Measurements from ENCODE around the gene ZMYM4. TPM values are rescaled to one million over a fixed set of nuclear protein-coding genes. Genes with fewer than 3 reads are reported as not detected.
"Not testable (repeated sequence)": the region's sequence is repeated elsewhere in the genome, so short reads cannot be mapped to it uniquely, and the experiment has no call there.

Gene ZMYM4
- total RNA-seq, result 38.9 and 49.7 TPM in 2 replicates

- DNase-seq (ENCODE audit: extremely low read depth, low read depth, low spot score), result peak; percentile 78
Observed at GRCh38 chr1:35268282-35269200, at the start of gene ZMYM4. Gene ZMYM4, plus strand, starts transcription at chr1:35268709. Its CDS starts 338 bp downstream, at chr1:35269047.

DNA sequence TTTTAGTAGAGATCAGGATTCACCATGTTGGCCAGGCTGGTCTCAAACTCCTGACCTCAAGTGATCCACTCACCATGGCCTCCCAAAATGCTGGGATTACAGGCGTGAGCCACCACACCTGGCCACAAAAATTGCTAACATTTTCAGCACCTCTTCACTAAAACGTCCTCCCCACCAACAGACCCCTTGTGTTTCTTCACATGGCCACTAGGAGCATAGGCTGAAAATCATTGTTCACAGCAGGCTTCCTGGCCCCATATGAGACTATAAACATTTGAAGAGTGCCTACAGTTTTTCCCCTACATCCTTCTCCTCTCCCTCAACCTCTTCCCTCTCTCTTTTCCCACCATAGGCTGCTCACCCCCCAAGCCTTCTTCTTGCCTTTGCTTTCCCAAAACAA is 47.5 kb upstream of the ZMYM4 start:
- DNase-seq (ENCODE audit: extremely low read depth, low read depth, low spot score), result no peak

DNA sequence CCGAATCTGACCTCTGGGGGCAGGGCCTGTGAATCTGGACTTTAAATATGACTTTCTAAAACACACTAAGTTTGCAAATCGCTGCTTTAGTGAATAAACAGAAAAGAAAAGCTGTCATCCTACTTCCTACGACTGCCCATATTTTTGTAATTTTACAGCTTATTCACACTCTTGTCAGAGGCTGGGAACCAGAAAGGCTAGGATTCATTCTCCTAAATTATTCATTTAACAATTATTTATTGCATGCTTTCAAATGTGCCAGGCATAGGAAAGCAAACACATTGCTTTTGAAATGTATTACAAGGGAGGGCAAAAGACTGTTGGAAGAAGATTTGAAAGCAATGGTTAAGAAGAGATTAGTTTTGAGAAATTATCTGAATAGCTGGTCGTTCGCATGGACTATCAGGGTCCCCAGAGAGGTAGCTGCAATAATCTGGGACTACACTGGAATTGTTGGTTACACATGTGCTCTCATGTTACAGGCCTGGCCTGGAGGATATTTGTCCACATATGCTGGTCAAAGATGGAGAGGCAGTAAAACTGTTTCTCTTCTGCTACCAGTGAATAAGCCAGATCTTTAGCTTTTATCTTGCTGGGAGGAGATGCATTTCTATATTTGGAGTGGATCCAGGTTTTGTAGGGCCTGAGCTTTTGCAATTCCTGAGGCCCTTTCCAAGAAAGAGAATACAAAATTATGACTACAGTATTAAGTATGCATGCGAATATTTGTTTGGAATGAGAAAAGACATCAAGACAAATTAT is 46.0 kb upstream of the ZMYM4 start:
- no peak for DNase-seq (ENCODE audit: extremely low read depth, low read depth, low spot score)

DNA sequence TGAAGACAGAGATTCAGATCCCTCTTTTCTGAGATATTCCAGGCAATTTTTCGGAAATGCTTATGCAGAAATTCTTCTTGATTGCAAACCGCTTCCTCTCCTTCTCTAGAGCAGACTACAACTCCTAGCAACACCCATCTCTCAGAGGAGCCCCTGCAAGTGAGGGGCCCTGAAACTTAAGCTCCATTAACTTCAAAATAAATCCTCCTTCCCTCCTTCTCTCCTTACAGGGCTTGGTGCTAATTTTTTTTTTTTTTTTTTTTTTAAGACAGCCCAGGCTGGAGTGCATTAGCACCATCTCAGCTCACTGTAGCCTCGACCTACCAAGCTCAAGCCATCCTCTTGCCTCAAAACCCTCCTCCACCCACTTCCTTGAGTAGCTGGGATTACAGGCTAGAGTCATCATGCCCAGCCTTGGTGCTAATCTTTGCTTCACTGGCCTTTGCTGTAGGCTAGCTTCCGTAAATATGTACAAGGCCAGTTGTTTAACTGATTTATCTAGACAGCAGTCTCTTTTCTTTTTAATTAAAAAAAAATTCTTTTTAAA is 45.4 kb upstream of the ZMYM4 start:
- DNase-seq (ENCODE audit: extremely low read depth, low read depth, low spot score), result no peak

GRCh38 chr1:35226546-35226945 is 42.0 kb upstream of the ZMYM4 start:
- DNase-seq (ENCODE audit: extremely low read depth, low read depth, low spot score), result no peak

- no peak for DNase-seq (ENCODE audit: extremely low read depth, low read depth, low spot score)
Observed at GRCh38 chr1:35229587-35230360, 38.7 kb upstream of the ZMYM4 start.

- DNase-seq (ENCODE audit: extremely low read depth, low read depth, low spot score), result no peak
Observed at GRCh38 chr1:35231287-35231686, 37.2 kb upstream of the ZMYM4 start.

- not testable (repeated sequence) for DNase-seq (ENCODE audit: extremely low read depth, low read depth, low spot score)
Observed at GRCh38 chr1:35236772-35237171, 31.7 kb upstream of the ZMYM4 start.

DNA sequence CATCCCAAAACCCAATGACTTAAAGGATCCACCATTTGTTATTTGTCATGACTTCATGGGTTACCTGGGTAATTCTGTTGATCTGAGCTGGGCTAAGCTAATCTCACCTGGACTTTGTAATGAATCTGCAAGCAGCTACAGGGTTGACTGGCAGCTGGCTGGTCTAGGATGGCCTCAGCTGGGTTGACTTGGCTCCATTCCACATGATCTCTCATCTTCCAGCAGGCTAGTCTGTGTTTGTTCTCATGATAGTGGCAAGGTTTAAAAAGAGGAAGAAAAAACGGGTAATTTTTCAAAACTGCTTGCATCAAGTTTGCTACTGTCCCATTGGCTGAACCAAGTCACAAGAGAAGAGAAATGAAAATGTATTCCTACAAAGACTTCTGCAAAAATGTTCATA is 24.8 kb upstream of the ZMYM4 start:
- no peak for DNase-seq (ENCODE audit: extremely low read depth, low read depth, low spot score)

- DNase-seq (ENCODE audit: extremely low read depth, low read depth, low spot score), result no peak
Observed at GRCh38 chr1:35247256-35247655, 21.3 kb upstream of the ZMYM4 start.

DNA sequence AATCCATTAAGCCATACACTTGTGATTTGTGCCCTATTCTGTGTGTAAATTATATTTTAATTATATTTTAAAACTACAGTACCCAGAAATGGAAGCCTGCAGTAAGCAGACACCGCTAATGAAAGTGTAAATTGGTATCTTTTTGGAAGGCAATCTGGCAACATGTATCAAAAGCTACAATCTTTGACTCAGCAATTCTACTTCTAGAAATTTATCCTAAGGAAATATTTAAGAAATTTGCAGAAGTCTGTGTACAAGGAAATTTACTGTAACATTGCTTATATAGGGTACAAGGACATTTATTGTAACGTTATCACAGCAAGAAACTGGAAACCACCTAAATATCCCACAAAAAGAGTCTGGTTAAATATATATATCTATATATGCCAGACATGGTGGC is 14.6 kb upstream of the ZMYM4 start:
- no peak for DNase-seq (ENCODE audit: extremely low read depth, low read depth, low spot score)

GRCh38 chr1:35255276-35255675 is 13.2 kb upstream of the ZMYM4 start:
- DNase-seq (ENCODE audit: extremely low read depth, low read depth, low spot score), result no peak

DNA sequence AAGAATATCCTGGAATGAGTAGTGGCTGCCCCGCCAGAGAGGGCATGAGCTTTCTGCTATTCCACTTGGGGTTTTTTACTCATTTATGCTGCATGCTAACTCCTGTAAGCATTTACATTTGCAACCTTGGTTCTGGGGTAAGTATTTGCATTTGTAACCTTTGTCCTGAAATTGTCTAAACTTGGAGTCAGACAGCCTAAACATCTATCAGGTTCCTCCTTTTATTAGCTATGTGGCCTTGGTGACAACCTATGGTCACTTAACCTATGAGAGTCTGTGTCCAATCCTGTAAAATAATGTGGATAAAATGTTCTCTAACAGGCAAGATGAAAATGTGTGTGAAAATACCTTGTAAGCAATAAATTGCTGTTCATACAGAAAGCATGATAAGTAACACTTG is 8.9 kb upstream of the ZMYM4 start:
- no peak for DNase-seq (ENCODE audit: extremely low read depth, low read depth, low spot score)

DNA sequence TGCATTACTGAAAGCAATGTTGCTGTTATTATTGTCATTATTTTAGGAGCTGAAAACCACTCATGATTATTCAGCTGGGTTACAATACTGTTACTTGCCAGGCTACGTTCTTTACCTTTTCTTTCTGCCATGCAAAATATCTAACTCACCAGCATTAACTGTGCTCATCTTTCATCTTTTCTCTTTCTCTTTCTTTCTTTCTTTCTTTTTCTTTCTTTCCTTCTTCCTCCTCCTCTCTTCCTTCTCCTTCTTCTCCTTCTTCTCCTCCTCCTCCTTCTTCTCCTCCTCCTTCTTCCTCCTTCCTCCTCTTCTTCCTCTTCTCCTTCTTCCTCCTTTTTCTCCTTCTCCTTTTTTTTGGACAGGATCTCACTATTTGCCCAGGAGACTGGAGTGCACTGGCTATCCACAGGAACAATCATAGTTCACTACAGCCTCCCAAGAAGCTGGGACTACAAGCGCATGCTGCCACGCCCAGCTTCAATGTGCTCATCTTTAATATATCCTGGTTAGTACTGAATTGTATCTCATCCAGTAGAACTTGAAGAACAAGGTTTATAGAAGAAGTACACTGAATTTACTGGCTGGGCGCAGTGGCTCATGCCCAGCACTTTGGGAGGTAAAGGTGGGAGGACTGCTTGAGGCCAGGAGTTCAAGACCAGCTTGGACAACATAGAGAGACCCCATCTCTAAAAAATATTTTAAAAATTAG is 6.9 kb upstream of the ZMYM4 start:
- no peak for DNase-seq (ENCODE audit: extremely low read depth, low read depth, low spot score)

DNA sequence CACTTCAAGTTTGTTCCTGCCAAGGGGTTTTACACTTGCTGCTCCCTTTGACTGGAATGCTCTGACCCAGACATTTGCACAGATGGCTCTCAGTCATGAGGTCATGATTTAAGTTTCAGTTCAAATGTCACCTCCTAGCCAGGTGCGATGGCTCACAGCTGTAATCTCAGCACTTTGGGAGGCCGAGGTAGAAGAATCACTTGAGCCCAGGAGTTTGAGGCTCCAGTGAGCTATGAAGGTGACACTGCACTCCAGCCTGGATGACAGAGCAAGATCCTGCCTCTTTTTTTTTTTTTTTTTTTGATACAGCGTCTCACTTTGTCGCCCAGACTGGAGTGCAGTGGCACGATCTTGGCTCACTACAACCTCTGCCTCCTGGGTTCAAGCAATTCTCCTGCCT is 4.5 kb upstream of the ZMYM4 start:
- DNase-seq (ENCODE audit: extremely low read depth, low read depth, low spot score), result no peak

DNA sequence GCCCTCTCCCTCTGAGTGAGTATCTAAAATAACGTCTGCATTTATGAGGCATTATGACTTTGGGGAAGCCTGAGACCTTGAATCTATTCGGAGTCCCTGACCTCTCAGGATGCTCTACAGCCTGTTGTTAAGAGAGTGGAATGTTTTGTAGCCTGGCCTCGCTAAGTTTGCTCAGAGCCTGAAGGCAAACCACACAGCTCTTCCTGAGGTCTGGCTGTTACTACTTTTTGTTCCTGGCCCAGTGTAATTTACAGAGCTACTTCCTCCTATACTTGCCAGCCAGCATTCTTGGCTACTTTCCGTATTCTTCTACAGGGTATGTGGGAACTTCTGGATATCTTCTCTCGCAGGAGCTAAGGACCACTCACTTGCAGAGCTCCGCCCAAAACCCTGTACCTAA is 3.6 kb upstream of the ZMYM4 start:
- DNase-seq (ENCODE audit: extremely low read depth, low read depth, low spot score), result no peak

- no peak for DNase-seq (ENCODE audit: extremely low read depth, low read depth, low spot score)
Observed at GRCh38 chr1:35266306-35266705, 2.2 kb upstream of the ZMYM4 start.

- no peak for DNase-seq (ENCODE audit: extremely low read depth, low read depth, low spot score)
Observed at GRCh38 chr1:35269201-35269988, 886 bp downstream of the ZMYM4 start.

GRCh38 chr1:35269989-35270289 is 1.4 kb downstream of the ZMYM4 start:
- no peak for DNase-seq (ENCODE audit: extremely low read depth, low read depth, low spot score)

DNA sequence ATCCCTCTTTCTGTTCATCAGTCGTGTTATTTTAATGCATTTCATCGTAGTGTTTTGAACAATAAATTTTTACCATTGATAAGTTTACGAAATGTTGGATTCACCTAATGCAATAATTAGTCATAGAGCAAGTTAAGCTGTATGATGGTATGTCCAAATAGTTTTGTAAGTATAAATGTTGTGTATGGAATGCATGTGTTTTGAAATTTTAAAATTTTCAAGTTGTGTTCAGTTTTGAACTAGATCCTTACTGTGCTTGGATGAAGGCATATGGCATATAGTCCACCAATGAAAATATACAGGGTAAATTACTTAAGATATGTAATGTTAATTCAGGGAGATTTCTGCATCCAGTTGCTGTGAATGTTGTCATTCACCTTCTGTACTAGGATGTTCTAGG is 2.3 kb downstream of the ZMYM4 start:
- no peak for DNase-seq (ENCODE audit: extremely low read depth, low read depth, low spot score)
